AG09309 (cell line): ENCODE measurements around the gene UGT1A9.

ENCODE experiments used
- DNase-seq: peaks from one replicate; pipeline ENCODE4 v3.0.0-alpha.2; 2010; ENCODE audit warnings: low read depth
- H3K4me3 ChIP-seq: 2 replicates; pipeline ENCODE4 v1.5.1; 2011; ENCODE audit warnings: mild to moderate bottlenecking, low read depth, low read length, moderate library complexity; ENCODE audit not compliant: control insufficient read depth
- CTCF ChIP-seq: IDR thresholded peaks from 2 replicates; pipeline ENCODE4 v1.5.1; 2011; ENCODE audit warnings: mild to moderate bottlenecking, low read depth, low read length, inconsistent platforms; ENCODE audit not compliant: insufficient read depth, control insufficient read depth; ENCODE audit errors: missing control alignments

Gene UGT1A9

GRCh38 chr2:233818639-233819621 is 147.2 kb downstream of the UGT1A9 start:
- no peak for TF ChIP-seq CTCF

GRCh38 chr2:233819884-233820773 is 148.4 kb downstream of the UGT1A9 start:
- TF ChIP-seq CTCF, result no peak
- DNase-seq, result no peak
- H3K4me3 ChIP-seq, result no peak overlapping the region

More at GRCh38 chr2:233818639-233819621, 147.2 kb downstream of the UGT1A9 start:
- H3K4me3 ChIP-seq, result no peak overlapping the region
- DNase-seq, result no peak

- no peak overlapping the region for H3K4me3 ChIP-seq
- TF ChIP-seq CTCF, result no peak
- DNase-seq, result no peak
Observed at GRCh38 chr2:233820774-233821105, 149.0 kb downstream of the UGT1A9 start.

GRCh38 chr2:233821196-233821595 is 149.5 kb downstream of the UGT1A9 start:
- no peak for DNase-seq
- TF ChIP-seq CTCF, result no peak

GRCh38 chr2:233821709-233822100 is 150.0 kb downstream of the UGT1A9 start:
- no peak for DNase-seq
- H3K4me3 ChIP-seq, result no peak overlapping the region
- no peak for TF ChIP-seq CTCF

More at GRCh38 chr2:233821196-233821595, 149.5 kb downstream of the UGT1A9 start:
- H3K4me3 ChIP-seq, result no peak overlapping the region

GRCh38 chr2:233822101-233822771 is 150.5 kb downstream of the UGT1A9 start:
- no peak for TF ChIP-seq CTCF
- H3K4me3 ChIP-seq, result no peak overlapping the region
- DNase-seq, result no peak
